Liver (tissue), 9 donors: Measurements from ENCODE around the gene OR2K2. TPM values are rescaled to one million over a fixed set of nuclear protein-coding genes. Genes with fewer than 3 reads are reported as not detected.

Source experiments
- DNase-seq: peaks from one replicate; pipeline ENCODE4 v3.0.0-alpha.2; 2017; ENCODE audit warnings: low spot score
- H3K27ac ChIP-seq, 2 donors: one replicate each; pipeline ENCODE4 v1.7.0; 2013; ENCODE audit warnings: inconsistent platforms in 2 of 2, low read length in 2 of 2, control low read depth in 1 of 2, low read depth in 1 of 2, mild to moderate bottlenecking in 1 of 2
- H3K27me3 ChIP-seq, 4 donors: one replicate each; pipeline versions ENCODE4 v1.6.1 to v1.7.0; 2013; ENCODE audit warnings: low read length in 3 of 4, inconsistent platforms in 1 of 4, mild to moderate bottlenecking in 1 of 4, moderate library complexity in 1 of 4; ENCODE audit not compliant: control insufficient read depth in 4 of 4, insufficient read depth in 4 of 4
- H3K36me3 ChIP-seq, 4 donors: one replicate each; pipeline versions ENCODE4 v1.6.1 to v1.7.0; 2013; ENCODE audit warnings: low read length in 3 of 4, mild to moderate bottlenecking in 3 of 4, low read depth in 1 of 4, moderate library complexity in 1 of 4; ENCODE audit not compliant: control insufficient read depth in 4 of 4, insufficient read depth in 3 of 4
- H3K4me1 ChIP-seq, 4 donors: one replicate each; pipeline versions ENCODE4 v1.6.1 to v1.7.0; 2013; ENCODE audit warnings: low read length in 3 of 4, mild to moderate bottlenecking in 3 of 4, moderate library complexity in 1 of 4; ENCODE audit not compliant: control insufficient read depth in 4 of 4, insufficient read depth in 4 of 4
- H3K4me3 ChIP-seq, 3 donors: one replicate each; pipeline versions ENCODE4 v1.6.1 to v1.7.0; 2013; ENCODE audit warnings: low read length in 3 of 3, control low read depth in 1 of 3, low read depth in 1 of 3, mild to moderate bottlenecking in 1 of 3
- H3K9ac ChIP-seq, 2 donors: one replicate each; pipeline ENCODE4 v1.7.0; 2013; ENCODE audit warnings: low read length in 2 of 2, mild to moderate bottlenecking in 2 of 2, moderate library complexity in 2 of 2, control low read depth in 1 of 2, low read depth in 1 of 2
- H3K9me3 ChIP-seq, 4 donors: one replicate each; pipeline versions ENCODE4 v1.6.1 to v1.7.0; 2013; ENCODE audit warnings: low read length in 3 of 4; ENCODE audit not compliant: control insufficient read depth in 4 of 4
- ATF3 ChIP-seq: IDR thresholded peaks from 2 replicates; pipeline ENCODE4 v1.6.1; 2016; ENCODE audit warnings: antibody characterized with exemption
- CTCF ChIP-seq: fragments of 150-350 bp; IDR thresholded peaks from 2 replicates; pipeline ENCODE4 v1.5.1; 2017; ENCODE audit warnings: improper control_type of control experiment, low read depth, low read length; ENCODE audit not compliant: missing input control
- EGR1 ChIP-seq, 2 donors: IDR thresholded peaks; 2 replicates each; pipeline ENCODE4 v1.6.1; 2016 to 2018; ENCODE audit warnings: antibody characterized with exemption in 2 of 2, low read depth in 2 of 2
- FOXA1 ChIP-seq: IDR thresholded peaks from 2 replicates; pipeline ENCODE4 v1.6.1; 2016; ENCODE audit warnings: antibody characterized with exemption
- FOXA2 ChIP-seq: IDR thresholded peaks from 2 replicates; pipeline ENCODE4 v1.6.1; 2016; ENCODE audit warnings: antibody characterized with exemption
- GABPA ChIP-seq, 2 donors: IDR thresholded peaks in 1 of 2; conservative IDR thresholded peaks in 1 of 2; 2 replicates each; pipeline ENCODE4 v1.6.1; 2016; ENCODE audit warnings: antibody characterized with exemption in 2 of 2, mild to moderate bottlenecking in 1 of 2, moderate library complexity in 1 of 2
- HNF4A ChIP-seq, 2 donors: conservative IDR thresholded peaks; 2 replicates each; pipeline ENCODE4 v1.6.1; 2016; ENCODE audit warnings: antibody characterized with exemption in 2 of 2, mild to moderate bottlenecking in 2 of 2
- HNF4G ChIP-seq: IDR thresholded peaks from 2 replicates; pipeline ENCODE4 v1.6.1; 2016; ENCODE audit warnings: antibody characterized with exemption
- JUND ChIP-seq, 2 donors: IDR thresholded peaks; 2 replicates each; pipeline ENCODE4 v1.6.1; 2016; ENCODE audit warnings: antibody characterized with exemption in 2 of 2
- MAX ChIP-seq: IDR thresholded peaks from 2 replicates; pipeline ENCODE4 v1.6.1; 2016; ENCODE audit warnings: antibody characterized with exemption
- NR2F2 ChIP-seq: IDR thresholded peaks from 2 replicates; pipeline ENCODE4 v1.6.1; 2016; ENCODE audit warnings: antibody characterized with exemption
- RAD21 ChIP-seq, 2 donors: IDR thresholded peaks; 2 replicates each; pipeline ENCODE4 v1.6.1; 2016; ENCODE audit warnings: antibody characterized with exemption in 2 of 2, mild to moderate bottlenecking in 2 of 2
- REST ChIP-seq: IDR thresholded peaks from 2 replicates; pipeline ENCODE4 v1.6.1; 2016; ENCODE audit warnings: antibody characterized with exemption, mild to moderate bottlenecking
- RXRA ChIP-seq, 2 donors: IDR thresholded peaks; 2 replicates each; pipeline ENCODE4 v1.6.1; 2017 to 2018; ENCODE audit warnings: antibody characterized with exemption in 2 of 2, mild to moderate bottlenecking in 1 of 2
- SP1 ChIP-seq: IDR thresholded peaks from 2 replicates; pipeline ENCODE4 v1.6.1; 2018; ENCODE audit warnings: antibody characterized with exemption, mild to moderate bottlenecking
- TAF1 ChIP-seq: conservative IDR thresholded peaks from 2 replicates; pipeline ENCODE4 v1.6.1; 2016; ENCODE audit warnings: antibody characterized with exemption, mild to moderate bottlenecking
- YY1 ChIP-seq: IDR thresholded peaks from 2 replicates; pipeline ENCODE4 v1.6.1; 2016; ENCODE audit warnings: antibody characterized with exemption, mild to moderate bottlenecking
- ZBTB33 ChIP-seq: IDR thresholded peaks from 2 replicates; pipeline ENCODE4 v1.6.1; 2016; ENCODE audit warnings: antibody characterized with exemption
- WGBS: extraction: QIAGEN DNeasy Blood & Tissue Kit; methylation state at CpG from one replicate; pipeline ENCODE4 v1.1.7; 2013; 5-methylcytosine and 5-hydroxymethylcytosine counted together
- polyA plus RNA-seq, 2 donors: library from polyadenylated mRNA; stranded (reverse) in 1 of 2; unstranded in 1 of 2; fragments of 200-250 nt in 1 of 2; fragments of >200 nt in 1 of 2; fragmentation: Nextera tagmentation in 1 of 2; extraction: Ambion mirVana in 1 of 2; gene quantifications; one replicate each; pipeline versions ENCODE4 v1.2.1 to v1.2.3, GENCODE V29; 2013 to 2015
- total RNA-seq, 2 donors: library from RNA; depleted of rRNA; stranded (reverse); fragments of >200 nt; gene quantifications; one replicate each; pipeline ENCODE4 v1.2.3, GENCODE V29; 2014
- donor health status: healthy.
- donor health status: healthy.
- donor health status: healthy.
- donor health status: healthy.
- donor health status: healthy.

OR2K2 gene
- total and polyA plus RNA-seq, 4 donors: not detected

GRCh38 chr9:111366978-111367377 lies 37.0 kb upstream of the OR2K2 start:
- Histone ChIP-seq H3K36me3 (peaks cover 10 to 80% (median 65%) of the 10 kb centered on the region in 4 donors), H3K4me3 (no peak overlapping the region), H3K9ac (no peak overlapping the region), H3K27me3 (no peaks in the 10 kb centered on the region), H3K4me1 (no peaks in the 10 kb centered on the region), H3K9me3 (no peaks in the 10 kb centered on the region), H3K27ac (no peak overlapping the region)
- TF ChIP-seq YY1 (no peak), RXRA (IDR thresholded peaks at IDR 0.05) (no peak), EGR1 (IDR thresholded peaks at IDR 0.05; ENCODE audit: low read depth in 2 of 2) (no peak), GABPA (IDR thresholded peaks at IDR 0.05 in 1 of 2, conservative IDR thresholded peaks at IDR 0.05 in 1 of 2) (no peak), TAF1 (no peak), HNF4G (no peak), ZBTB33 (no peak), ATF3 (no peak), SP1 (no peak), NR2F2 (no peak), JUND (IDR thresholded peaks at IDR 0.05) (no peak), MAX (no peak), CTCF (no peak), RAD21 (IDR thresholded peaks at IDR 0.05) (no peak), HNF4A (conservative IDR thresholded peaks at IDR 0.05) (no peak), FOXA2 (no peak), FOXA1 (no peak)
- WGBS: 96% methylated on average over 1 of the region's 1 CpG
- no peak for DNase-seq

- H3K9me3 ChIP-seq: no peaks in the 10 kb centered on the region
- no peaks in the 10 kb centered on the region for H3K4me1 ChIP-seq
- peaks cover 8 to 42% (median 26%) of the 10 kb centered on the region in 4 donors for H3K36me3 ChIP-seq
- WGBS: 97% methylated on average over 5 of the region's 5 CpGs
- H3K27me3 ChIP-seq: no peaks in the 10 kb centered on the region
- H3K4me3 ChIP-seq: no peak overlapping the region
- no peak overlapping the region for H3K27ac ChIP-seq
- DNase-seq: no peak
- no peak overlapping the region for H3K9ac ChIP-seq
- TF ChIP-seq NR2F2 (no peak), TAF1 (no peak), GABPA (IDR thresholded peaks at IDR 0.05 in 1 of 2, conservative IDR thresholded peaks at IDR 0.05 in 1 of 2) (no peak), CTCF (no peak), JUND (IDR thresholded peaks at IDR 0.05) (no peak), YY1 (no peak), HNF4G (no peak), HNF4A (conservative IDR thresholded peaks at IDR 0.05) (no peak), ZBTB33 (no peak), ATF3 (no peak), SP1 (no peak), EGR1 (IDR thresholded peaks at IDR 0.05; ENCODE audit: low read depth in 2 of 2) (no peak), RAD21 (IDR thresholded peaks at IDR 0.05) (no peak), FOXA1 (no peak), MAX (no peak), FOXA2 (no peak), REST (no peak)
Observed at GRCh38 chr9:111362526-111362925, 32.5 kb upstream of the OR2K2 start.
